HPDE6-E6E7 (cell line): ENCODE measurements around the gene NRF1.

Experiments
- DNase-seq: peaks from one replicate; pipeline ENCODE4 v3.0.0; 2011; ENCODE audit warnings: missing footprints; ENCODE audit errors: extremely low spot score

Gene NRF1

DNA sequence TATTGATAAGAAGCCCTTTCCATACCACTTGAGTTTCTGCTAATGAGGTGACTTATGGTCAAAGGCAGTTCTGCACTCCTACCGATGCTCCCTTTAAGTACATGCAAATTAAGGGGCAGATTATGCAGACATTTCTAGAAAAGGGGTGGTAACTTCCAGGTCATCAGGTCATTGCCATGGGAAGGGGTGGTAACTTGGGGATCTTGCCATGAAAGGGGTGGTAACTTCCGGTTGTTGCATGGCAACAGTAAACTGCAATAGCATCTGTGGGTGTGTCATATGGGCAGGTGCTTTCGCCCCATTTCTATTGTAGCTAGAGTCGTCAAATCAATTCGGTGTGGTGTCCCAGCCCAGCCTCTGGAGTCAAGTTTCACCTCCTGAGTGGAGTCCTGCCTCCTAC is 190.4 kb downstream of the NRF1 start:
- DNase-seq: no peak

DNA sequence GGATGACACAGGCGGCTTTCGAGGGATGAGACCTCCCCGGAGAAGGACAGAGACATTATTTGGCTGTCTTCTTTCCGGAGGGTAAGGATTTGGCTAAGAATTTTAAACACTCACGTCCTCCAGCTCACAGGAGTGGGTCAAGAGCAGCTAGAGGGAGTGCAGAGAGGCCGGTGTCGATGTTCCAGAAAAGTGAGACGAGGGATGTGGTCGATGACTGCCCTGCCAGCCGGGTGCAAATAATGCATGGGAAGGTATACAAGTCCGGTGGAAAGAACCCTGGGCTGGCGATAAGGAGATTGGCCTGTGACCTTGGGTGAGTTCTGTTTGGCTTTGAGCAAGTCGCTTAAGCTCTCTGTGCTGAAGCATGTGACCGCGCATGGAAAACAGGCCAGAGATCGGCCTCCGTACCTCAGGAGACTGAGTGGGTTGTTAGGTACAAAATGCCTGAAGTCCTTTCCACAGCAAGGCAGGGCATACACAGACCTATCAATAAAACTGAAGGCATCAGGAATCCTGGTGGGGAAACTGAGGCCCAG is 192.1 kb downstream of the NRF1 start:
- no peak for DNase-seq

DNA sequence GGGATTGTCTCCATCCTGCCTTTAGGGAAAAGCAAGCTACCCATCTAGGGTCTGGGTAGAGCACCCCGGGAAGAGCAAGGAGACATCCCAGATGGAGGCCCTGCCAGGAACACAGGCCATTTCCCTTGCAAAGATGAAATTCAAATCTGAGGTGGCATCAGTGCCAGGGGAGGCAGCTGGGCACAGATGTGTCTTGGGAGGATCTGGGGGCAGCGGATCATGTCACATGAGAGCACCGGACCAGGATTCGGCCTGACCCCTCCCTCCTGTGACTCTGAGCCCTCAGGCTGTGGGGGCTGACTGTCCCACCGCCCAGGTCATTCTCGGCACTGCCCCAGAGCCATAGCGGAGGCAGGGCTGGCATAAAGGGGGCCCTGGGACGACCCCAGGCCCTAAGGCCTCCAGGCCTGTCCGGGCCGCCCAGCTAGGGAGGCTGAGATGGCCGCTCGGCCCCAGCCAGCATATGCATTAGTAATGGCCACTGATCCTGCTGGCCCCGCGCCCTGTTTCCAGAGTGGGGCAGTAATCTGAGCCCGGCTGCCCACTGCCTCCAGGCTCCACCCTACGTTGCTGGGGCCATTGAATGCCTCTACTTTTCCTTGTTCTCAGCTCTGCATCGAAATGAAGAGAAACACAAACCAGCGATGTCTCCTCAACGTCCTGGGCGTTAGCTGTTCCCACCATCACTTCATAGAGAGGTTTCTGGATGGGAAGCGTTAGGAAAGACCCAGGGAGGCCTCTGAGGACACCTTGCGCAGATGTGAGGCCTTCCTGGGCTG is 192.8 kb downstream of the NRF1 start:
- no peak for DNase-seq

DNA sequence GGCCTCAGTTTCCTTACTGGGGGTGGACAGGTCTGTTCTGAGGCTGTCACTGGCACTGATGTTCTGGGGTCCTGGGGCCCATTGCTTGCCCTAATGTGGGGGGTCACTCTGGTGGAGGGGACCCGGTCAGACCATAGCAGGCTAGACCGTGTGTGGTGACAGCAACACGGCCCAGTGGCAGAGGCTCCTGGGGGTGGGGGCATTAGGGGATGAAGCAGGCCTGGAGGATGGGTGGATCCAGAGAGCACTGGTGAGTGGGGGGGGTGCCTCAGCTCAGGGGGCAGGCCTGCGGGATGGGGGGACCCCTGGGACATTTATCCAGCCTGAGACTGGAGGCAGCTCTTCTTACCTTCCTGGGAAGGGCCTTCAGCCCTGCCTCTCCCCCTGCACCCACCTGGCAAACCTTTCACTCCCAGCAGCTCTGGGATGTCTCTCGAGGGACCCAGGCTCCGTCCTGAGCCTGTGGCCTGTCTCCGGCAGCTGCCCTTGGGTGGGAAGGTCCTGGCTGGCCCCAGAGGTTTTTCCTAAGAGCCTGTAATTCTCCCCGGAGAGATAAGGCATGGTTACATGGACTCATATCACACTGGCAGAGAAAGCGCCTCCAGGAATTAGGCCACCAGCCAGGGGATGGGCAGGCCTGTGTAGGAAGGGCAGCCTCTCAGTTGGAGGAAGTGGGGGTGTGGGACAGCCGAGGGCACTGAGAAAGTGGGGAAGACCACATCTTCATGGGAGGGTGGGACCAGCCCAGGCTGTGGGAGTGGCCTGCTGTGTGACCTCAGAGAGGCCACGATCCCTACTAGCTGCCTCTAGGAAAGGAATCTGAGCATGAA is 193.6 kb downstream of the NRF1 start:
- DNase-seq: no peak
